HG03108 (cell line): ENCODE measurements around the gene ANK2.

Experiments used
- ATAC-seq: cut with Tn5 transposase; IDR thresholded peaks from one replicate; pipeline ENCODE4 v1.9.1; 2021; ENCODE audit warnings: moderate library complexity; ENCODE audit not compliant: unreplicated experiment

The ANK2 gene

DNA sequence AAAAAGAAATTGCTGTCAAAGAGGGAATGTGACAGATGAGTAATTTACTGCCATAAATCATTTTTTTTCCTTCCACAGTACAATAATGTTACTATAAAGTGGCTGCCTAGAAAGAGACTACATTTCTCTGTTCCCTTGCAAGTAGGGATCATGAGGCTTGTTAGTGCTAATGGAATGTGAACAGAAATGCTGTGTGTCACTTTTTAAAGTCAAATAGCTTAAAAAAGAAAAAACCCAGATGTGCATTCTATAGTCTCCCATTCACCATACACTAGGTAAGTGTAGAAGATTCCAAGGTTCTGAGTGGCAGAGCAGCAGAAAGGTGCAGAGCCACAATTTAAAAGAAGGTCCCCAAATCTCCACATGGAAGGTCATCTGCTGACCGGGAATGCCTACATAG is 383.7 kb downstream of the ANK2 start:
- ATAC-seq: no peak
